ENCODE measurements around the gene ARHGAP22. TPM values are rescaled to one million over a fixed set of nuclear protein-coding genes. Genes with fewer than 3 reads are reported as not detected.

The ARHGAP22 gene
- total RNA-seq, 1 experiment from 2014 or later = 13.5 TPM

DNA sequence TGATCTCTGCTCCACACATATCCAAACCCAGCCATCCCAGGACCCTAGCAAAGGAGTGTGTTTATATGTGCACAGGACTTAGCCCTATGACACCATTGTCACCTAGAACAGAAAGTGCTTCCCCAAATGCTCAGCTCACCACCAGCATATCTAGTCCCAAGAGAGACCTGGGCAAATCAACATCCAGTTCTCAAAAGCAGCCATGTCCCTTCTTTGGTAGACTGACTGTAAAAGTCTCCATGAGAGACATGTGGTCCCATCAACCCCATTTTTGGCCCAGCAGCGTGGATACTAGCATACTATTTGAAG, 20.9 kb upstream of the ARHGAP22 start:
- no peak for TF ChIP-seq CTCF (IDR thresholded peaks at IDR 0.05; ENCODE audit: insufficient read depth in 1 of 2, low read depth in 1 of 2, low read length in 1 of 2, severe bottlenecking in 1 of 2, unreplicated experiment in 1 of 2)
- H3K36me3 ChIP-seq (ENCODE audit: control insufficient read depth, insufficient read depth, low read length) = no peaks in the 10 kb centered on the region
- Mint-ChIP-seq H3K36me3 (ENCODE audit: insufficient read depth, unreplicated experiment) (no peaks in the 10 kb centered on the region), H3K4me3 (ENCODE audit: unreplicated experiment) (no peak overlapping the region), H3K9me3 (ENCODE audit: unreplicated experiment) (no peaks in the 10 kb centered on the region), H3K27ac (ENCODE audit: unreplicated experiment) (no peak overlapping the region), H3K4me1 (ENCODE audit: low read depth, unreplicated experiment) (no peaks in the 10 kb centered on the region), H3K27me3 (ENCODE audit: insufficient read depth, unreplicated experiment) (no peaks in the 10 kb centered on the region)
- no peaks in the 10 kb centered on the region for H3K27me3 ChIP-seq (replicated peaks; ENCODE audit: control insufficient read depth, insufficient read depth, low read length)
- no TSS peak for BruUV-seq (replicated peaks)
- POLR2A ChIA-PET = no interaction called here
- intact Hi-C loops (cut with micrococcal nuclease; ENCODE audit: unreplicated experiment) = no loop called here
- H3K9me3 ChIP-seq = no peaks in the 10 kb centered on the region
- CTCF ChIA-PET = no interaction called here
- no peak overlapping the region for H3K4me3 ChIP-seq (ENCODE audit: low read depth, low read length)
- DNase-seq = no peak
- H3K4me1 ChIP-seq = no peaks in the 10 kb centered on the region

GRCh38 chr10:48623607-48624132, 18.8 kb upstream of the ARHGAP22 start:
- ChIA-PET CTCF (interaction anchor here (1.4 kb wide), 1 partner anchor 32 kb away, joined by 7 read pairs; no protein-coding TSS in a partner anchor), POLR2A (no interaction called here)
- Histone ChIP-seq H3K4me1 (no peaks in the 10 kb centered on the region), H3K36me3 (ENCODE audit: control insufficient read depth, insufficient read depth, low read length) (no peaks in the 10 kb centered on the region), H3K27me3 (replicated peaks; ENCODE audit: control insufficient read depth, insufficient read depth, low read length) (no peaks in the 10 kb centered on the region), H3K9me3 (no peaks in the 10 kb centered on the region), H3K4me3 (ENCODE audit: low read depth, low read length) (no peak overlapping the region)
- Mint-ChIP-seq H3K27me3 (ENCODE audit: insufficient read depth, unreplicated experiment) (peaks cover 4% of the 10 kb centered on the region), H3K36me3 (ENCODE audit: insufficient read depth, unreplicated experiment) (no peaks in the 10 kb centered on the region), H3K9me3 (ENCODE audit: unreplicated experiment) (no peaks in the 10 kb centered on the region), H3K27ac (ENCODE audit: unreplicated experiment) (no peak overlapping the region), H3K4me3 (ENCODE audit: unreplicated experiment) (no peak overlapping the region), H3K4me1 (ENCODE audit: low read depth, unreplicated experiment) (no peaks in the 10 kb centered on the region)
- no peak for DNase-seq
- no peak for TF ChIP-seq CTCF (IDR thresholded peaks at IDR 0.05; ENCODE audit: insufficient read depth in 1 of 2, low read depth in 1 of 2, low read length in 1 of 2, severe bottlenecking in 1 of 2, unreplicated experiment in 1 of 2)
- no TSS peak for BruUV-seq (replicated peaks)
- intact Hi-C loops (cut with micrococcal nuclease; ENCODE audit: unreplicated experiment) = no loop called here

- no peaks in the 10 kb centered on the region for H3K36me3 ChIP-seq (ENCODE audit: control insufficient read depth, insufficient read depth, low read length)
- no peak for DNase-seq
- no peaks in the 10 kb centered on the region for H3K9me3 Mint-ChIP-seq (ENCODE audit: unreplicated experiment)
- CTCF ChIA-PET = interaction anchor here (1.0 kb wide), 1 partner anchor 82 kb away, joined by 3 read pairs; no protein-coding TSS in a partner anchor
- no peaks in the 10 kb centered on the region for H3K36me3 Mint-ChIP-seq (ENCODE audit: insufficient read depth, unreplicated experiment)
- no peaks in the 10 kb centered on the region for H3K4me1 ChIP-seq
- H3K4me1 Mint-ChIP-seq (ENCODE audit: low read depth, unreplicated experiment) = no peaks in the 10 kb centered on the region
- no peak overlapping the region for H3K27ac Mint-ChIP-seq (ENCODE audit: unreplicated experiment)
- H3K27me3 Mint-ChIP-seq (ENCODE audit: insufficient read depth, unreplicated experiment) = peaks cover 4% of the 10 kb centered on the region
- H3K27me3 ChIP-seq (replicated peaks; ENCODE audit: control insufficient read depth, insufficient read depth, low read length) = no peaks in the 10 kb centered on the region
- POLR2A ChIA-PET = no interaction called here
- H3K4me3 Mint-ChIP-seq (ENCODE audit: unreplicated experiment) = no peak overlapping the region
- H3K9me3 ChIP-seq = no peaks in the 10 kb centered on the region
- intact Hi-C loops (cut with micrococcal nuclease; ENCODE audit: unreplicated experiment) = no loop called here
- BruUV-seq (replicated peaks) = no TSS peak
- no peak for TF ChIP-seq CTCF (IDR thresholded peaks at IDR 0.05; ENCODE audit: insufficient read depth in 1 of 2, low read depth in 1 of 2, low read length in 1 of 2, severe bottlenecking in 1 of 2, unreplicated experiment in 1 of 2)
- no peak overlapping the region for H3K4me3 ChIP-seq (ENCODE audit: low read depth, low read length)
These were observed 18.1 kb upstream of the ARHGAP22 start for GRCh38 chr10:48623009-48623408.

Data from Caco-2 (cell line).